Stimulated activated CD8-positive, alpha-beta memory T cell treated with anti-CD3 and anti-CD28 coated beads, Interleukin-7, amount 100 ng/mL, for 1 hour (primary cell): ENCODE measurements around the gene MMEL1.
"Not testable (repeated sequence)": the region's sequence is repeated elsewhere in the genome, so short reads cannot be mapped to it uniquely, and the experiment has no call there.

ENCODE experiments used
- DNase-seq, 2 donors: peaks; one replicate each; pipeline ENCODE4 v3.0.0-alpha.2; 2020; ENCODE audit warnings: low read depth in 2 of 2

The MMEL1 gene

GRCh38 chr1:2573250-2573920 lies 59.4 kb downstream of the MMEL1 start:
- DNase-seq, result no peak

GRCh38 chr1:2571348-2571747 lies 61.5 kb downstream of the MMEL1 start:
- no peak for DNase-seq

- no peak for DNase-seq
These were observed 62.5 kb downstream of the MMEL1 start for GRCh38 chr1:2570332-2570731.

- DNase-seq, result not testable (repeated sequence)
These were observed 63.1 kb downstream of the MMEL1 start for GRCh38 chr1:2569703-2570102.

GRCh38 chr1:2569060-2569459 lies 63.8 kb downstream of the MMEL1 start:
- DNase-seq, result no peak

GRCh38 chr1:2568187-2568816 lies 64.5 kb downstream of the MMEL1 start:
- not testable (repeated sequence) for DNase-seq

GRCh38 chr1:2567083-2567679 lies 65.6 kb downstream of the MMEL1 start:
- no peak for DNase-seq

GRCh38 chr1:2566101-2567045 lies 66.4 kb downstream of the MMEL1 start:
- no peak for DNase-seq

- no peak for DNase-seq
These were observed 67.9 kb downstream of the MMEL1 start for GRCh38 chr1:2564815-2565374.

GRCh38 chr1:2564006-2564814 lies 68.6 kb downstream of the MMEL1 start:
- no peak for DNase-seq

GRCh38 chr1:2563205-2563604 lies 69.6 kb downstream of the MMEL1 start:
- DNase-seq, result no peak

- DNase-seq, result no peak
These were observed 70.6 kb downstream of the MMEL1 start for GRCh38 chr1:2561898-2562895.

GRCh38 chr1:2561446-2561845 lies 71.4 kb downstream of the MMEL1 start:
- no peak for DNase-seq

GRCh38 chr1:2560299-2561073 lies 72.3 kb downstream of the MMEL1 start:
- no peak for DNase-seq

- no peak for DNase-seq
These were observed 73.1 kb downstream of the MMEL1 start for GRCh38 chr1:2559509-2560298.

- DNase-seq, result no peak
These were observed 74.0 kb downstream of the MMEL1 start for GRCh38 chr1:2558861-2559260.

- no peak for DNase-seq
These were observed 74.4 kb downstream of the MMEL1 start for GRCh38 chr1:2558420-2558819.
